GM12864 (cell line): ENCODE results near the gene KPTN.

Experiments used
- DNase-seq: peaks from one replicate; pipeline ENCODE4 v3.0.0-alpha.2; 2011; ENCODE audit warnings: low read depth
- H3K4me3 ChIP-seq: 2 replicates; pipeline ENCODE4 v1.5.1; 2011; ENCODE audit warnings: mild to moderate bottlenecking, low read depth, low read length, control low read depth
- TF ChIP-seq, protein P1 (sequence below): IDR thresholded peaks from 2 replicates; pipeline ENCODE4 v1.5.1; 2011; ENCODE audit warnings: low read depth, mild to moderate bottlenecking, moderate library complexity, low read length, control low read depth, inconsistent platforms; ENCODE audit errors: missing control alignments

KPTN gene

DNA sequence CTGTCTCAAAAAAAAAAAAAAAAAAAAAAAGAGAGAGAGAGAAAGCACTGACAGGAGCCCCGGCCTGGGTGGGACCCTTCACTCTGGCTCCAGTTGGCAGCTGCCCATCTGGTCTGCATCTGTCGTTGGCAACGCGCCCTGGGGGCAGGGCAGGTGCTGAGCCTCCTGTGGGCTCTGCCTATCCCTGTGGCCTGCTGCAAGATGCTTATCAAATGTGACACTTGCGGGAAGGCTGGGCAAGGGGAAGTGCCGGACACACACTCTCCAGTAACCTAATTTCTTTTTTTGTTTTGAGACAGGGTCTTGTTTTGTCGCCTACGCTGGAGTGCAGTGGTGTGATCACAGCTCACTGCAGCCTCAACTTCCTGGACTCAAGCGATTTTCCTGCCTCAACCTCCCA is 10.7 kb upstream of the KPTN start:
- TF ChIP-seq, protein P1, sequence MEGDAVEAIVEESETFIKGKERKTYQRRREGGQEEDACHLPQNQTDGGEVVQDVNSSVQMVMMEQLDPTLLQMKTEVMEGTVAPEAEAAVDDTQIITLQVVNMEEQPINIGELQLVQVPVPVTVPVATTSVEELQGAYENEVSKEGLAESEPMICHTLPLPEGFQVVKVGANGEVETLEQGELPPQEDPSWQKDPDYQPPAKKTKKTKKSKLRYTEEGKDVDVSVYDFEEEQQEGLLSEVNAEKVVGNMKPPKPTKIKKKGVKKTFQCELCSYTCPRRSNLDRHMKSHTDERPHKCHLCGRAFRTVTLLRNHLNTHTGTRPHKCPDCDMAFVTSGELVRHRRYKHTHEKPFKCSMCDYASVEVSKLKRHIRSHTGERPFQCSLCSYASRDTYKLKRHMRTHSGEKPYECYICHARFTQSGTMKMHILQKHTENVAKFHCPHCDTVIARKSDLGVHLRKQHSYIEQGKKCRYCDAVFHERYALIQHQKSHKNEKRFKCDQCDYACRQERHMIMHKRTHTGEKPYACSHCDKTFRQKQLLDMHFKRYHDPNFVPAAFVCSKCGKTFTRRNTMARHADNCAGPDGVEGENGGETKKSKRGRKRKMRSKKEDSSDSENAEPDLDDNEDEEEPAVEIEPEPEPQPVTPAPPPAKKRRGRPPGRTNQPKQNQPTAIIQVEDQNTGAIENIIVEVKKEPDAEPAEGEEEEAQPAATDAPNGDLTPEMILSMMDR, result no peak
- DNase-seq, result no peak
- no peak overlapping the region for H3K4me3 ChIP-seq

DNA sequence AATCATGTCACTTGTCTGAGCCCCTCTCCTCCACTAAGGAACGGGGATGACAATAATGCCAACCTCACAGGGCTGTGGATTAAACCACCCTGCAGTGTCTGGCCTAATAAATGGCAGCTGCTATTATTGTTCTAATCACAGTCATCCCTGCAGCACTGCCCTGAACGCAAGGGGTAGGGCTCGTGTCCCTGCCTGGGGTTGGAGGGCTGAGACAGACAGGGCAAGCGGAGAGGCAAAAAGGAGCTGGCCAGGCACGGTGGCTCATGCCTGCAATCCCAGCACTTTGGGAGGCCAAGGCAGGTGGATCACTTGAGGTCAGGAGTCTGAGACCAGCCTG is 10.2 kb upstream of the KPTN start:
- no peak for DNase-seq
- no peak overlapping the region for H3K4me3 ChIP-seq
- TF ChIP-seq, protein P1, result no peak

DNA sequence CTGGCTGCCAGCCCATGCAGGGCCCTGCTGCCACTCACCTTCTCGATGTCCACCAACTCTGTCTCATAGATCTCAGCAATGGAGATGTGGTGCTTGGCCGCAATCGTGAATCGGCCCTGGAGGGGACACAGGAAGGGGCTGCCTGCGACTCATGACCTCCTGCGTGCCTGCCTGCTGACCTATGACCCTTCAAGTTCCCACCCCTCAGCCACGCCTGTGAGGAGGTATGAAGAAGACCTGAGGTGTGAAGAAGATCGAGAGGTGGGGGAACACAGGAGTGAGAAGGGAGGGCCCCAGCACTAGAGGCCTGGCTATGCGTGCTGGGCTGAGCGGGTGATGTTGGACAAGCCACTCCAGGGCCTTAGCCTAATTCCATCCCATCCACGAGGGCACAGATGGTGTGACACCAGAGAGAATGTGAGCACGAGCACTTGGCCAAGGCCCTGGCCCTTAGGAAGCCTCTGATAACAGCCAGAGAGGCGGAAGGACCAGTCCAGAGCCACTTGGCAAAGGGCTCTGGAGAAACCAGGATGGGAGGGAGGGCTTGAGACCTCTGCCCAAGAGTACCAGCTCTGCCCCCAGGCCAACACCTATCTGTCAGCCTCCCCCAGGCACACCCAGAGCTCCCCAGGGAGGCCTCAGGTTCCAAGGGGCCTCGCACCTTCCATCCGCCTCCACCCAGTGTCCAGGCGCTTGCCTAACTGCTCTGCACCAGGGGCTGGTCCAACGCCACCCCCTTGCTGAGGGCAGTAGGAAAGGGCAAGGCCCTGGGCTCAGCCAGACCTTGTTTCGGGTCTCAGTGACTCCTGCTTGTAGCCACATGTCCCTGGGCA is 9.6 kb upstream of the KPTN start:
- no peak for DNase-seq
- H3K4me3 ChIP-seq, result no peak overlapping the region
- TF ChIP-seq, protein P1, result no peak

DNA sequence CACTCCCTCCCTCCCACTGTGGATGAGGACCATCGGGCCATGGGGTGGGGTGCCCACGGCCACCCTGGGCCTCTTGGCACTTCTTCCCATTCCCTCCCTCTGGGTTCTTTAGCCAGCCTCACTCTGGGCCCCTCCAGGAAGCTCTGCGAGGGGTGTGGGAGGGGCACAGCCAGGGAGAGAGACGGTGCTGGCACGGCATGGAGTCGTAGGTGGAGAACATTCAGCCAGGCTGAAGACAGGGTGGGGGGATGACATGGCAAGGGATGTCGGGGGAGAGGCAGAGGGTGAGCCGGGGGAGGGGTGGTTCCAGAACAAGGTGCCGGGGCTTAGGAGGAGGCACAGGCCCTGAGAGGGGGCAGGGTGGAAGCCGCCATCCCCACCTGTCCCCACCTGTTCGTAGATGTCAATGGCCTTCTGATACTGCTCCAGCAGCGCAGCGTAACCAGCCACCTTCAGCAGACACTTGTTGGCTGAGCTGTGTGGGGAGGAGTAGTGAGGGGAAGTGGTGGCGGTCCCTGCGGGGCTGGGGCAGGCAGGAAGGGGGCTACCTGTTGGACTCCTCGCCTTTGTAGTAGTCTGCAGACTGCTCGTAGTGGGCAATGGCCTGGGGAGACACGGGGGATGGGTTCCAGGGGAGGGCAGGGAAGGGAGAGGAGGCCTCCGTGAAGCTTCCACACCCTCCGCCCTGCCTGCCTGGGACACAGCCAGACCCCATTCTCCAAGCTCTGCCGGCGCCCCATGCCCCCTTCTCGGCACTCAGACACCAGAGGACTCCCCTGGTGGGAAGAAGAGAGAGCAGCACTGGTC is 8.8 kb upstream of the KPTN start:
- TF ChIP-seq, protein P1, result no peak
- DNase-seq, result no peak
- no peak overlapping the region for H3K4me3 ChIP-seq

DNA sequence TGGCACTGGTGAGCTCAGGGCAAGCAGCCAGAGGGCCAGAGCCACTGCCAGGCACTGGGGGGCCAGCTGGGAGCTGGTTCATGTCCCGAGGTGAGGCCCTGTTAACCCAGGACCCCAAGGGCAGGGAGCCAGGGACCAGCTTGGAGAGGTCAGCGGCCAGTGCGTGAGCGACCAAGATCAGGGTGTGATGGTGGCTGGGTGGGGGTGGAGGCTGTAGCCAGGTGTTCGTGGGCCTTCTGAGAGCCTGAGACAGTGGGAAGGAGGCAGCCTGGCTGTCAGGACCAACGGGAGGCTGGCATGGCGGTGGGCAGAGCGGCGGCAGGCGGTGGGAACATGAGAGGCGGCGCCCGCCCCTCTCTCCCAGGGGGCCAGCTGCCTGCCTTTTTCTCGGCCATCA is 8.1 kb upstream of the KPTN start:
- no peak for DNase-seq
- no peak overlapping the region for H3K4me3 ChIP-seq
- TF ChIP-seq, protein P1, result no peak

DNA sequence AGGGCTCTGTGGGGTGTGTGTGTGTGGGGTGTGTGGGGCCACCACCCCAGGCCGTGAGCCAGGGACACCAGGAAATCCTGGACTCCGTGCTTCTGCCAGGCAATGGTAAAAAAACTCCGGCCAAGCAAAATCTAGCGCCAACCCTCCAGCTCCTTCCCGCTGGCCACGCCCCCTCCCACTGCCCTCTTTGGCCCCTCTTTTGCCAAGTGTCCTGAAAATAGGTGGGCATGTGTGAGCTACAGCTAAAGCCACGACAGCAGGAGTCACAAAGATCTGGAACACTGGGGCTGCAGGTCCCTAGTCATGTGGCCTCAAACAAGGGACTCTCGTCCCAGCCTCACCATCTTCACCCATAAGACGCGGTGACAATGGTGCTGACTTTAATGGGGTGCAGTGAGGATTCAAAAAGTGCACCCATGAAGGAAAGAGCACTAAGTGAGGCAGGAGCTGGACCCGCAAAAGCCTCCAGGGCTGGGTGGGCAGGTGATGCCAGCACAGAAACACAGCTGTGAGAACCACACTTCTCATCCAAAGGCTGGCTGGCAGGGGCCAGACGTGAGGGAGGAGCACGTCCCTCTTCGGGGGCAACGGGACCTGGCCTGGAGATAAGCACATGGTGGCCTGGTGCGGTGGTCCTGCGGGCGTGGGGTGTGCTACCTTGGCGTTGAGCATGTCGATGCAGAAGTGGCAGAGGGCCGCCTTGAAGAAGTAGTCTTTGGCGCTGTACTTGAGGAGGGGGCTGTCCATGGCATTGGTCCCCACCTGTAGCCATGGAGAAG is 7.5 kb upstream of the KPTN start:
- TF ChIP-seq, protein P1, result no peak
- DNase-seq, result no peak
- H3K4me3 ChIP-seq, result no peak overlapping the region
